GM12891 (cell line): ENCODE data around the gene CDH22.

Experiments used
- DNase-seq: peaks from one replicate; pipeline ENCODE4 v3.0.0; 2011; ENCODE audit warnings: low spot score; ENCODE audit not compliant: insufficient read length
- FAIRE-seq: peaks from 2 replicates; lab custom pipeline; 2011; peaks lifted over from hg19 to GRCh38; lab: Jason Lieb, UNC
- PAX5 ChIP-seq: IDR thresholded peaks from 2 replicates; pipeline ENCODE4 v1.6.1; 2011; ENCODE audit warnings: low read length, moderate library complexity, mild to moderate bottlenecking; ENCODE audit not compliant: insufficient read depth, severe bottlenecking
- POLR2A ChIP-seq: IDR thresholded peaks from 2 replicates; pipeline ENCODE4 v1.6.1; 2011; ENCODE audit warnings: low read depth, low read length, control low read depth
- POLR2AphosphoS5 ChIP-seq: IDR thresholded peaks from 2 replicates; pipeline ENCODE4 v1.6.1; 2011; ENCODE audit warnings: low read depth, low read length, control low read depth
- POU2F2 ChIP-seq: IDR thresholded peaks from 2 replicates; pipeline ENCODE4 v1.6.1; 2011; ENCODE audit warnings: low read depth, mild to moderate bottlenecking, control low read depth, low read length, moderate library complexity
- SPI1 ChIP-seq: IDR thresholded peaks from 2 replicates; pipeline ENCODE4 v1.6.1; 2011; ENCODE audit warnings: low read depth, low read length, control low read depth
- TAF1 ChIP-seq: IDR thresholded peaks from 2 replicates; pipeline ENCODE4 v1.6.1; 2011; ENCODE audit warnings: low read depth, low read length, control low read depth

The CDH22 gene

GRCh38 chr20:46270977-46271744 is 37.1 kb downstream of the CDH22 start:
- DNase-seq (no peak), FAIRE-seq (no peak)
- no peak for TF ChIP-seq PAX5
- TF ChIP-seq POLR2AphosphoS5, result no peak
- TF ChIP-seq SPI1, result no peak
- TF ChIP-seq POLR2A, result no peak
- TF ChIP-seq TAF1, result no peak

GRCh38 chr20:46269372-46269771 is 38.9 kb downstream of the CDH22 start:
- TF ChIP-seq POLR2A, result no peak
- TF ChIP-seq SPI1, result no peak
- TF ChIP-seq POLR2AphosphoS5, result no peak
- TF ChIP-seq POU2F2, result no peak
- TF ChIP-seq PAX5, result no peak
- no peak for TF ChIP-seq TAF1
- DNase-seq (no peak), FAIRE-seq (no peak)

- no peak for TF ChIP-seq PAX5
- no peak for TF ChIP-seq SPI1
- TF ChIP-seq TAF1, result no peak
- no peak for TF ChIP-seq POLR2AphosphoS5
- TF ChIP-seq POLR2A, result no peak
- no peak for TF ChIP-seq POU2F2
- no peak for DNase-seq
- FAIRE-seq, result no peak
Observed at GRCh38 chr20:46268662-46269061, 39.6 kb downstream of the CDH22 start.

- TF ChIP-seq POLR2A, result no peak
- TF ChIP-seq SPI1, result no peak
- no peak for TF ChIP-seq PAX5
- no peak for TF ChIP-seq POU2F2
- TF ChIP-seq TAF1, result no peak
- FAIRE-seq (no peak), DNase-seq (no peak)
Observed at GRCh38 chr20:46268131-46268614, 40.1 kb downstream of the CDH22 start.

- TF ChIP-seq TAF1, result no peak
- DNase-seq (no peak), FAIRE-seq (no peak)
Observed at GRCh38 chr20:46267108-46268105, 40.9 kb downstream of the CDH22 start.

GRCh38 chr20:46265539-46265938 is 42.8 kb downstream of the CDH22 start:
- DNase-seq (no peak), FAIRE-seq (no peak)
- TF ChIP-seq POU2F2, result no peak
- no peak for TF ChIP-seq POLR2A

GRCh38 chr20:46264391-46265266 is 43.7 kb downstream of the CDH22 start:
- TF ChIP-seq POU2F2 (no peak), POLR2A (no peak), POLR2AphosphoS5 (no peak), PAX5 (no peak), TAF1 (no peak), SPI1 (no peak)
- no peak for FAIRE-seq
- no peak for DNase-seq

- DNase-seq (no peak), FAIRE-seq (no peak)
- TF ChIP-seq POLR2A, result no peak
- no peak for TF ChIP-seq POU2F2
- TF ChIP-seq TAF1, result no peak
- TF ChIP-seq SPI1, result no peak
- TF ChIP-seq PAX5, result no peak
- TF ChIP-seq POLR2AphosphoS5, result no peak
Observed at GRCh38 chr20:46261456-46262253, 46.6 kb downstream of the CDH22 start.
